ENCODE data around the gene PTGER3.

PTGER3 gene

GRCh38 chr1:71074681-71075080 lies 27.1 kb upstream of the PTGER3 start:
- Mint-ChIP-seq H3K27ac (no peak overlapping the region), H3K27me3 (no peaks in the 10 kb centered on the region), H3K36me3 (ENCODE audit: low read depth) (peaks cover 75% of the 10 kb centered on the region), H3K4me3 (no peak overlapping the region), H3K4me1 (ENCODE audit: low read depth) (peaks cover 13% of the 10 kb centered on the region), H3K9me3 (no peaks in the 10 kb centered on the region)
- intact Hi-C loops (cut with micrococcal nuclease), result no loop called here

- Mint-ChIP-seq H3K27me3 (no peaks in the 10 kb centered on the region), H3K4me3 (no peak overlapping the region), H3K4me1 (ENCODE audit: low read depth) (peaks cover 6% of the 10 kb centered on the region), H3K36me3 (ENCODE audit: low read depth) (peaks cover 90% of the 10 kb centered on the region), H3K27ac (no peak overlapping the region), H3K9me3 (no peaks in the 10 kb centered on the region)
- intact Hi-C loops (cut with micrococcal nuclease), result no loop called here
Measured at GRCh38 chr1:71072273-71072672, 24.7 kb upstream of the PTGER3 start.

- no peak overlapping the region for H3K4me3 Mint-ChIP-seq
- H3K4me1 Mint-ChIP-seq (ENCODE audit: low read depth), result peaks cover 6% of the 10 kb centered on the region
- peaks cover 87% of the 10 kb centered on the region for H3K36me3 Mint-ChIP-seq (ENCODE audit: low read depth)
- H3K9me3 Mint-ChIP-seq, result no peaks in the 10 kb centered on the region
- intact Hi-C loops (cut with micrococcal nuclease), result no loop called here
- no peaks in the 10 kb centered on the region for H3K27me3 Mint-ChIP-seq
- H3K27ac Mint-ChIP-seq, result no peak overlapping the region
Measured at GRCh38 chr1:71071720-71072119, 24.1 kb upstream of the PTGER3 start.

GRCh38 chr1:71068325-71069240 lies 21.0 kb upstream of the PTGER3 start:
- Mint-ChIP-seq H3K4me3 (no peak overlapping the region), H3K4me1 (ENCODE audit: low read depth) (no peaks in the 10 kb centered on the region)
- intact Hi-C loops (cut with micrococcal nuclease), result loop anchor here (5.0 kb wide), 1 partner anchor 831 kb away; no protein-coding TSS in a partner anchor

GRCh38 chr1:71054791-71055190 lies 7.2 kb upstream of the PTGER3 start:
- intact Hi-C loops (cut with micrococcal nuclease), result no loop called here
- peaks cover 14% of the 10 kb centered on the region for H3K27me3 Mint-ChIP-seq
- no peaks in the 10 kb centered on the region for H3K9me3 Mint-ChIP-seq
- H3K4me1 Mint-ChIP-seq (ENCODE audit: low read depth), result no peaks in the 10 kb centered on the region
- no peak overlapping the region for H3K27ac Mint-ChIP-seq
- no peak overlapping the region for H3K4me3 Mint-ChIP-seq
- H3K36me3 Mint-ChIP-seq (ENCODE audit: low read depth), result peaks cover 20% of the 10 kb centered on the region

More at GRCh38 chr1:71068325-71069240, 21.0 kb upstream of the PTGER3 start:
- H3K9me3 Mint-ChIP-seq, result no peaks in the 10 kb centered on the region
- H3K36me3 Mint-ChIP-seq (ENCODE audit: low read depth), result peaks cover 87% of the 10 kb centered on the region
- H3K27me3 Mint-ChIP-seq, result no peaks in the 10 kb centered on the region
- H3K27ac Mint-ChIP-seq, result no peak overlapping the region

GRCh38 chr1:71054281-71054731 lies 6.7 kb upstream of the PTGER3 start:
- H3K27me3 Mint-ChIP-seq, result peaks cover 14% of the 10 kb centered on the region
- no peaks in the 10 kb centered on the region for H3K4me1 Mint-ChIP-seq (ENCODE audit: low read depth)
- no peak overlapping the region for H3K4me3 Mint-ChIP-seq
- no peak overlapping the region for H3K27ac Mint-ChIP-seq
- no peaks in the 10 kb centered on the region for H3K9me3 Mint-ChIP-seq
- intact Hi-C loops (cut with micrococcal nuclease), result no loop called here
- peaks cover 15% of the 10 kb centered on the region for H3K36me3 Mint-ChIP-seq (ENCODE audit: low read depth)

GRCh38 chr1:71053758-71054157 lies 6.1 kb upstream of the PTGER3 start:
- Mint-ChIP-seq H3K4me1 (ENCODE audit: low read depth) (no peaks in the 10 kb centered on the region), H3K27ac (no peak overlapping the region), H3K9me3 (no peaks in the 10 kb centered on the region), H3K36me3 (ENCODE audit: low read depth) (peaks cover 9% of the 10 kb centered on the region), H3K27me3 (peaks cover 15% of the 10 kb centered on the region), H3K4me3 (no peak overlapping the region)
- intact Hi-C loops (cut with micrococcal nuclease), result no loop called here

- Mint-ChIP-seq H3K4me1 (ENCODE audit: low read depth) (no peaks in the 10 kb centered on the region), H3K27me3 (peaks cover 19% of the 10 kb centered on the region), H3K27ac (no peak overlapping the region), H3K4me3 (no peak overlapping the region), H3K36me3 (ENCODE audit: low read depth) (peaks cover 5% of the 10 kb centered on the region), H3K9me3 (no peaks in the 10 kb centered on the region)
- intact Hi-C loops (cut with micrococcal nuclease), result no loop called here
Measured at GRCh38 chr1:71053146-71053545, 5.5 kb upstream of the PTGER3 start.

- Mint-ChIP-seq H3K9me3 (no peaks in the 10 kb centered on the region), H3K4me1 (ENCODE audit: low read depth) (peaks cover 22% of the 10 kb centered on the region), H3K27ac (no peak overlapping the region), H3K27me3 (peaks cover 45% of the 10 kb centered on the region), H3K36me3 (ENCODE audit: low read depth) (peaks cover 5% of the 10 kb centered on the region), H3K4me3 (no peak overlapping the region)
- intact Hi-C loops (cut with micrococcal nuclease), result loop anchor here (1.0 to 10.0 kb wide), 4 partner anchors 155 to 521 kb away; no protein-coding TSS in a partner anchor
Measured at GRCh38 chr1:71049951-71050598, 2.5 kb upstream of the PTGER3 start.

GRCh38 chr1:71046891-71047634 lies 553 bp downstream of the PTGER3 start:
- H3K4me3 Mint-ChIP-seq, result peak overlapping the region; percentile 85
- H3K27ac Mint-ChIP-seq, result peak overlapping the region; percentile 77
- no peaks in the 10 kb centered on the region for H3K9me3 Mint-ChIP-seq
- peaks cover 5% of the 10 kb centered on the region for H3K36me3 Mint-ChIP-seq (ENCODE audit: low read depth)
- H3K27me3 Mint-ChIP-seq, result peaks cover 44% of the 10 kb centered on the region
- intact Hi-C loops (cut with micrococcal nuclease), result loop anchor here (2.0 to 10.0 kb wide), 2 partner anchors 68 to 152 kb away; no protein-coding TSS in a partner anchor
- H3K4me1 Mint-ChIP-seq (ENCODE audit: low read depth), result peaks cover 27% of the 10 kb centered on the region

- intact Hi-C loops (cut with micrococcal nuclease), result loop anchor here (2.0 to 10.0 kb wide), 2 partner anchors 67 to 151 kb away; no protein-coding TSS in a partner anchor
- H3K27ac Mint-ChIP-seq, result no peak overlapping the region
- H3K36me3 Mint-ChIP-seq (ENCODE audit: low read depth), result peaks cover 9% of the 10 kb centered on the region
Measured at GRCh38 chr1:71045463-71046028, 2.1 kb downstream of the PTGER3 start.

GRCh38 chr1:71044833-71045232 lies 2.8 kb downstream of the PTGER3 start:
- intact Hi-C loops (cut with micrococcal nuclease), result loop anchor here (10.0 kb wide), 1 partner anchor 150 kb away; no protein-coding TSS in a partner anchor
- Mint-ChIP-seq H3K9me3 (peaks cover 13% of the 10 kb centered on the region), H3K27ac (no peak overlapping the region), H3K36me3 (ENCODE audit: low read depth) (peaks cover 14% of the 10 kb centered on the region), H3K4me3 (peak overlapping the region; percentile 42), H3K4me1 (ENCODE audit: low read depth) (peaks cover 38% of the 10 kb centered on the region), H3K27me3 (peaks cover 41% of the 10 kb centered on the region)

More at GRCh38 chr1:71045463-71046028, 2.1 kb downstream of the PTGER3 start:
- peaks cover 42% of the 10 kb centered on the region for H3K27me3 Mint-ChIP-seq
- H3K9me3 Mint-ChIP-seq, result peaks cover 8% of the 10 kb centered on the region
- H3K4me1 Mint-ChIP-seq (ENCODE audit: low read depth), result peaks cover 31% of the 10 kb centered on the region
- H3K4me3 Mint-ChIP-seq, result peak overlapping the region; percentile 85

- intact Hi-C loops (cut with micrococcal nuclease), result loop anchor here (10.0 kb wide), 1 partner anchor 148 kb away; no protein-coding TSS in a partner anchor
- peaks cover 25% of the 10 kb centered on the region for H3K36me3 Mint-ChIP-seq (ENCODE audit: low read depth)
- H3K4me3 Mint-ChIP-seq, result no peak overlapping the region
- no peak overlapping the region for H3K27ac Mint-ChIP-seq
- H3K9me3 Mint-ChIP-seq, result peaks cover 13% of the 10 kb centered on the region
- peaks cover 47% of the 10 kb centered on the region for H3K4me1 Mint-ChIP-seq (ENCODE audit: low read depth)
- H3K27me3 Mint-ChIP-seq, result peaks cover 36% of the 10 kb centered on the region
Measured at GRCh38 chr1:71043065-71043464, 4.6 kb downstream of the PTGER3 start.

Data from dendritic cell treated with granulocyte-macrophage colony-stimulating factor and Interleukin-4, amounts not matched to agents 40 ng/mL and 50 ng/mL, for 4 days (primary cell).